Osteocyte (in vitro differentiated cells): Measurements from ENCODE around the gene IFI27. TPM values are rescaled to one million over a fixed set of nuclear protein-coding genes. Genes with fewer than 3 reads are reported as not detected.
A peak's percentile ranks its signal among the peaks of the same experiment; 100 is the strongest.

Experiments
- DNase-seq: peaks from one replicate; pipeline ENCODE4 v3.0.0; 2021; ENCODE audit warnings: mixed read lengths; ENCODE audit not compliant: unreplicated experiment; ENCODE audit errors: extremely low spot score
- H3K27ac Mint-ChIP-seq: one replicate; pipeline ENCODE4 v1.8.0; 2021; ENCODE audit warnings: mild to moderate bottlenecking, mixed read lengths; ENCODE audit not compliant: unreplicated experiment
- H3K27me3 Mint-ChIP-seq: one replicate; pipeline ENCODE4 v1.8.0; 2021; ENCODE audit warnings: mixed read lengths; ENCODE audit not compliant: unreplicated experiment
- H3K36me3 Mint-ChIP-seq: one replicate; pipeline ENCODE4 v1.8.0; 2021; ENCODE audit warnings: mixed read lengths; ENCODE audit not compliant: unreplicated experiment
- H3K4me1 Mint-ChIP-seq: one replicate; pipeline ENCODE4 v1.8.0; 2021; ENCODE audit warnings: mixed read lengths; ENCODE audit not compliant: unreplicated experiment
- H3K4me3 Mint-ChIP-seq: one replicate; pipeline ENCODE4 v1.8.0; 2021; ENCODE audit warnings: mild to moderate bottlenecking, moderate library complexity, mixed read lengths; ENCODE audit not compliant: unreplicated experiment
- H3K9me3 Mint-ChIP-seq: one replicate; pipeline ENCODE4 v1.8.0; 2021; ENCODE audit warnings: mixed read lengths; ENCODE audit not compliant: unreplicated experiment
- total RNA-seq: library from RNA; stranded (reverse); gene quantifications from 2 replicates; pipeline ENCODE4 v1.2.1, GENCODE V29; 2021
- TF ChIP-seq, protein P1 (sequence below): fragments of 200-600 bp; sonication (generic); IDR thresholded peaks from 2 replicates; pipeline ENCODE4 v1.5.0; 2021; ENCODE audit warnings: antibody characterized with exemption, mild to moderate bottlenecking, moderate library complexity

IFI27 gene
- total RNA-seq, 1 donor from 2014 or later = 2.6 TPM

DNA sequence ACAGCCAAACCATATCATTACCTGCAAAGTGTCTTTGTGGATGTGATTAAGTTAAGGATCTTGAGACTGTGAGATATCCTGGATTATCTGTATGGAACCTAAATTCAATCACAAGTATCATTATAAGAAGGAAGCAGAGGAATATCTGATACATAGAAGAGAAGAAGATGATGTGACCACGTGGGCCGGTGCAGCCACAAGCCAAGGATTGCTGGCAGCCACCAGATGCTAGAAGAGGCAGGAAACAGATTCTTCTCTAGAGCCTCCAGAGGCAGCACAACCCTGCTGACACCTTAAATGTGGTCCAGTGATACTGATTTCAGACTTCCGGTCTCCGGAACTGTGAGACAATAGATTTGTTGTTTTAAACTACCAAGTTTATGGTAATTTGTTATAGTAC lies 24.9 kb downstream of the IFI27 start:
- peaks cover 3% of the 10 kb centered on the region for H3K4me1 Mint-ChIP-seq
- no peaks in the 10 kb centered on the region for H3K9me3 Mint-ChIP-seq
- DNase-seq = no peak
- H3K27ac Mint-ChIP-seq = no peak overlapping the region
- no peaks in the 10 kb centered on the region for H3K36me3 Mint-ChIP-seq
- H3K4me3 Mint-ChIP-seq = no peak overlapping the region
- TF ChIP-seq, protein P1, sequence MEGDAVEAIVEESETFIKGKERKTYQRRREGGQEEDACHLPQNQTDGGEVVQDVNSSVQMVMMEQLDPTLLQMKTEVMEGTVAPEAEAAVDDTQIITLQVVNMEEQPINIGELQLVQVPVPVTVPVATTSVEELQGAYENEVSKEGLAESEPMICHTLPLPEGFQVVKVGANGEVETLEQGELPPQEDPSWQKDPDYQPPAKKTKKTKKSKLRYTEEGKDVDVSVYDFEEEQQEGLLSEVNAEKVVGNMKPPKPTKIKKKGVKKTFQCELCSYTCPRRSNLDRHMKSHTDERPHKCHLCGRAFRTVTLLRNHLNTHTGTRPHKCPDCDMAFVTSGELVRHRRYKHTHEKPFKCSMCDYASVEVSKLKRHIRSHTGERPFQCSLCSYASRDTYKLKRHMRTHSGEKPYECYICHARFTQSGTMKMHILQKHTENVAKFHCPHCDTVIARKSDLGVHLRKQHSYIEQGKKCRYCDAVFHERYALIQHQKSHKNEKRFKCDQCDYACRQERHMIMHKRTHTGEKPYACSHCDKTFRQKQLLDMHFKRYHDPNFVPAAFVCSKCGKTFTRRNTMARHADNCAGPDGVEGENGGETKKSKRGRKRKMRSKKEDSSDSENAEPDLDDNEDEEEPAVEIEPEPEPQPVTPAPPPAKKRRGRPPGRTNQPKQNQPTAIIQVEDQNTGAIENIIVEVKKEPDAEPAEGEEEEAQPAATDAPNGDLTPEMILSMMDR = no peak
- peaks cover 47% of the 10 kb centered on the region for H3K27me3 Mint-ChIP-seq

DNA sequence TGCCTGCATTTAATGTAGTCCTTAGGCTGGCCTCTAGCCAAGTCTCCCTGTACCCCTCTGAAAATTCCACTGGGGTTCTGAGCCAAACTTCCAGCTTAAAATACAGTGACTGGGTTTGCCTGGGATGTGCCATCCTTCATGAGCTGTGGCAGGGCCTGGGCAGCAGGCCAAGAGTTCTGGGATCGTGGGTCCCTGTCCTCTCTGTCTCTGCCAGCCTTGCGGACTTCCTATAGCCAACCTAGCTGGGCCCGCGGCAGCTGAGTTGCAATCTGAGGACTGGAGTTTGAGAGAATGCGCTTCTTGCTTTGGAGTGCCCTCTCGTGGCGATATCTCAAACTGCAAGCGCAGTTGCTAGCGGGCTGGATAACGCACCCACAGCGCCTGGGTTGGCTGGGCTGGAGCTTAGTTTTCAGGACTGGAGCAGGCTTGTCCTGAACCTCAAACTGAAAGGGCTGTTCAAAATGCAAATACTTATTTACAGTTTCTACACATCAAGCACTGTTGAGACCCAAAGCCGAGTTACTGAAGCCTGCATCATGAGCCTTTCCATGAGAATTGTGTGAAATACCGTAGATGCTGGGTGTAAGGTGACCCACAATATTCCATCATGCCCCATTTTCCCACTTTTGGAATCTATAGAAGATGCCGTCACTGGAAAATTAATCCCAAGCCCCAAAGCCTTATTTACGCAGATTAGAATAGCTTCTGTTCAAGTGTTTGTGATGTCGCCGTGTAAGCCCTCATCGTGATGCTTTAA lies 26.2 kb downstream of the IFI27 start:
- H3K4me3 Mint-ChIP-seq = no peak overlapping the region
- TF ChIP-seq, protein P1 = peak; percentile 93
- peak; percentile 94 for DNase-seq
- peaks cover 2% of the 10 kb centered on the region for H3K4me1 Mint-ChIP-seq
- H3K27ac Mint-ChIP-seq = no peak overlapping the region
- peaks cover 47% of the 10 kb centered on the region for H3K27me3 Mint-ChIP-seq
- no peaks in the 10 kb centered on the region for H3K9me3 Mint-ChIP-seq
- no peaks in the 10 kb centered on the region for H3K36me3 Mint-ChIP-seq

DNA sequence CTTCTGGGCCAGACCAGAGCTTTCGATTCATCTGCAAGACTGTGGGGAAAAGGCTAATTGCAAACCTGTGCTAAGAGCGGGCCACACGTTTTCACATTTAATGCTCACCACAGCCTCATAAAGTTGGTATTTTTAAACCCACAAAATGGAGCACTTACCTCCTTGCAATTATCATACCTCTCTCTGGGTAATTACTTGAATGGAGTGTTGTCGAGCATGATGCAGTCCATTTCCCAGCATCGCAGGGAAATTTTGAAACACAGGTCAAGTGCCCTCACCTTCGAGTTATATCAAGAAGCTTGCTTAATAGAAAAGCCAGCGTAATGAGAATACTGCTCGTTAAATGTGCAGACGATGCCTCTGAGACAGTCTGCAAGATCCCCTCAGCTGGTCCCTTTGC lies 27.7 kb downstream of the IFI27 start:
- TF ChIP-seq, protein P1 = no peak
- H3K4me3 Mint-ChIP-seq = no peak overlapping the region
- H3K36me3 Mint-ChIP-seq = no peaks in the 10 kb centered on the region
- H3K4me1 Mint-ChIP-seq = peaks cover 2% of the 10 kb centered on the region
- peaks cover 45% of the 10 kb centered on the region for H3K27me3 Mint-ChIP-seq
- no peak overlapping the region for H3K27ac Mint-ChIP-seq
- H3K9me3 Mint-ChIP-seq = no peaks in the 10 kb centered on the region
- DNase-seq = no peak

DNA sequence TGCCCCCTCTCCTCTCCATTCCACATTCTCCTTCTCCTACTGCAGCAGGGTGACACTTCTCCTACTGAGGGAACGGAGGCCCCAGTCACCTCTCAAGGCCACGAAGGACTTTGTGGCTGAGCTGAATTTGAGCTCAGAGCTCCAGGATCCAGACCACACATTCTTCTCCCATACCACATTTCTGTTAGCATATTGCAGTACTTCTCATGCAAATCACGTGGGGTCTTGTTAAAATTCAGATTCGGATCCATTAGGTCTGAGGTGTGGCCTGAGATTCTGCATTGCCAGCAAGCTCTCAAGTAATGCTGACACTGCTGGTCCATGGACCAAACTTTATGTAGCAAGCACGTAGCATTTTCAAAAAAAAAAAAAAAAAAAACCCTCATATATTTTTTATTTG lies 28.5 kb downstream of the IFI27 start:
- Mint-ChIP-seq H3K4me3 (no peak overlapping the region), H3K36me3 (no peaks in the 10 kb centered on the region), H3K4me1 (peaks cover 2% of the 10 kb centered on the region), H3K27me3 (peaks cover 37% of the 10 kb centered on the region), H3K27ac (no peak overlapping the region), H3K9me3 (no peaks in the 10 kb centered on the region)
- TF ChIP-seq, protein P1 = no peak
- DNase-seq = no peak

DNA sequence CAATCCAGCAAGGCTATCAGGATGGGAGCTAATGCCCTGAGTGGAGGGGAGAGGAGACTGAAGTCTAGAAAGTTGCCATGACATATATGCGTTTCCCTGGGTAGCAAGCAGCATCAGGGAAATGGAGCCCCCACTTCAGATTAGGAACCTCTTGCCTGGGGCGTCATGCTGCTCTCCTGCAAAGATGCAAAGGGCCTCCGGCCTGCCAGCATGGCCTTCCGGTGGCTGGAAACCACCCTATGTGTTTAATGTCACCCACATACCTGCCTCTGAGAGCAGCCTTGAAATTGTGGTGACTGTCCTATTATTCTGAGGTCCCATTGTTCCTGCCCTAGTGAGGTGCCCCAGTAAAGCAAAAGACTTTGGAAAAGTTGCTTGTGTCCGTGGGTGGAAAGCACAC lies 28.9 kb downstream of the IFI27 start:
- Mint-ChIP-seq H3K36me3 (no peaks in the 10 kb centered on the region), H3K27me3 (peaks cover 33% of the 10 kb centered on the region), H3K4me1 (peaks cover 2% of the 10 kb centered on the region), H3K27ac (no peak overlapping the region), H3K9me3 (no peaks in the 10 kb centered on the region), H3K4me3 (no peak overlapping the region)
- TF ChIP-seq, protein P1 = no peak
- DNase-seq = peak; percentile 66
